ENCODE results near the gene RUFY4.

The RUFY4 gene

GRCh38 chr2:218024871-218025270 lies 44.2 kb upstream of the RUFY4 start:
- no peak for DNase-seq
- Histone ChIP-seq H3K9me3 (ENCODE audit: control insufficient read depth, low read length) (no peaks in the 10 kb centered on the region), H3K36me3 (ENCODE audit: control insufficient read depth, insufficient read depth, low read length) (no peaks in the 10 kb centered on the region), H3K27ac (ENCODE audit: insufficient read depth, low read length, poor library complexity, severe bottlenecking) (no peak overlapping the region), H3K27me3 (replicated peaks; ENCODE audit: control insufficient read depth, insufficient read depth, low read length, poor library complexity, severe bottlenecking) (no peaks in the 10 kb centered on the region), H3K4me1 (ENCODE audit: control insufficient read depth, insufficient read depth, low read length, poor library complexity, severe bottlenecking) (no peaks in the 10 kb centered on the region), H3K4me3 (ENCODE audit: insufficient read depth, low read depth, low read length, poor library complexity, severe bottlenecking) (no peak overlapping the region)

GRCh38 chr2:218026244-218026643 lies 42.8 kb upstream of the RUFY4 start:
- Histone ChIP-seq H3K27me3 (replicated peaks; ENCODE audit: control insufficient read depth, insufficient read depth, low read length, poor library complexity, severe bottlenecking) (no peaks in the 10 kb centered on the region), H3K4me1 (ENCODE audit: control insufficient read depth, insufficient read depth, low read length, poor library complexity, severe bottlenecking) (no peaks in the 10 kb centered on the region)
- no peak for DNase-seq

GRCh38 chr2:218026676-218027425 lies 42.2 kb upstream of the RUFY4 start:
- Histone ChIP-seq H3K4me1 (ENCODE audit: control insufficient read depth, insufficient read depth, low read length, poor library complexity, severe bottlenecking) (no peaks in the 10 kb centered on the region), H3K27ac (ENCODE audit: insufficient read depth, low read length, poor library complexity, severe bottlenecking) (no peak overlapping the region), H3K9me3 (ENCODE audit: control insufficient read depth, low read length) (no peaks in the 10 kb centered on the region), H3K27me3 (replicated peaks; ENCODE audit: control insufficient read depth, insufficient read depth, low read length, poor library complexity, severe bottlenecking) (no peaks in the 10 kb centered on the region), H3K36me3 (ENCODE audit: control insufficient read depth, insufficient read depth, low read length) (no peaks in the 10 kb centered on the region), H3K4me3 (ENCODE audit: insufficient read depth, low read depth, low read length, poor library complexity, severe bottlenecking) (no peak overlapping the region)
- no peak for DNase-seq

More at GRCh38 chr2:218026244-218026643, 42.8 kb upstream of the RUFY4 start:
- no peak overlapping the region for H3K27ac ChIP-seq (ENCODE audit: insufficient read depth, low read length, poor library complexity, severe bottlenecking)
- H3K4me3 ChIP-seq (ENCODE audit: insufficient read depth, low read depth, low read length, poor library complexity, severe bottlenecking) = no peak overlapping the region
- no peaks in the 10 kb centered on the region for H3K36me3 ChIP-seq (ENCODE audit: control insufficient read depth, insufficient read depth, low read length)
- H3K9me3 ChIP-seq (ENCODE audit: control insufficient read depth, low read length) = no peaks in the 10 kb centered on the region

- no peaks in the 10 kb centered on the region for H3K36me3 ChIP-seq (ENCODE audit: control insufficient read depth, insufficient read depth, low read length)
- no peak overlapping the region for H3K27ac ChIP-seq (ENCODE audit: insufficient read depth, low read length, poor library complexity, severe bottlenecking)
- no peaks in the 10 kb centered on the region for H3K9me3 ChIP-seq (ENCODE audit: control insufficient read depth, low read length)
- no peaks in the 10 kb centered on the region for H3K27me3 ChIP-seq (replicated peaks; ENCODE audit: control insufficient read depth, insufficient read depth, low read length, poor library complexity, severe bottlenecking)
- H3K4me3 ChIP-seq (ENCODE audit: insufficient read depth, low read depth, low read length, poor library complexity, severe bottlenecking) = no peak overlapping the region
- no peaks in the 10 kb centered on the region for H3K4me1 ChIP-seq (ENCODE audit: control insufficient read depth, insufficient read depth, low read length, poor library complexity, severe bottlenecking)
- no peak for DNase-seq
These were observed 41.4 kb upstream of the RUFY4 start for GRCh38 chr2:218027426-218028188.

GRCh38 chr2:218028189-218028495 lies 40.9 kb upstream of the RUFY4 start:
- Histone ChIP-seq H3K36me3 (ENCODE audit: control insufficient read depth, insufficient read depth, low read length) (no peaks in the 10 kb centered on the region), H3K4me1 (ENCODE audit: control insufficient read depth, insufficient read depth, low read length, poor library complexity, severe bottlenecking) (no peaks in the 10 kb centered on the region), H3K27me3 (replicated peaks; ENCODE audit: control insufficient read depth, insufficient read depth, low read length, poor library complexity, severe bottlenecking) (no peaks in the 10 kb centered on the region), H3K4me3 (ENCODE audit: insufficient read depth, low read depth, low read length, poor library complexity, severe bottlenecking) (no peak overlapping the region), H3K27ac (ENCODE audit: insufficient read depth, low read length, poor library complexity, severe bottlenecking) (no peak overlapping the region), H3K9me3 (ENCODE audit: control insufficient read depth, low read length) (no peaks in the 10 kb centered on the region)
- DNase-seq = no peak

GRCh38 chr2:218028562-218029348 lies 40.3 kb upstream of the RUFY4 start:
- H3K4me3 ChIP-seq (ENCODE audit: insufficient read depth, low read depth, low read length, poor library complexity, severe bottlenecking) = no peak overlapping the region
- no peaks in the 10 kb centered on the region for H3K36me3 ChIP-seq (ENCODE audit: control insufficient read depth, insufficient read depth, low read length)
- no peaks in the 10 kb centered on the region for H3K4me1 ChIP-seq (ENCODE audit: control insufficient read depth, insufficient read depth, low read length, poor library complexity, severe bottlenecking)
- no peaks in the 10 kb centered on the region for H3K27me3 ChIP-seq (replicated peaks; ENCODE audit: control insufficient read depth, insufficient read depth, low read length, poor library complexity, severe bottlenecking)
- no peaks in the 10 kb centered on the region for H3K9me3 ChIP-seq (ENCODE audit: control insufficient read depth, low read length)
- H3K27ac ChIP-seq (ENCODE audit: insufficient read depth, low read length, poor library complexity, severe bottlenecking) = no peak overlapping the region
- no peak for DNase-seq

GRCh38 chr2:218029366-218030360 lies 39.4 kb upstream of the RUFY4 start:
- Histone ChIP-seq H3K27ac (ENCODE audit: insufficient read depth, low read length, poor library complexity, severe bottlenecking) (no peak overlapping the region), H3K4me3 (ENCODE audit: insufficient read depth, low read depth, low read length, poor library complexity, severe bottlenecking) (no peak overlapping the region), H3K9me3 (ENCODE audit: control insufficient read depth, low read length) (no peaks in the 10 kb centered on the region), H3K36me3 (ENCODE audit: control insufficient read depth, insufficient read depth, low read length) (no peaks in the 10 kb centered on the region), H3K4me1 (ENCODE audit: control insufficient read depth, insufficient read depth, low read length, poor library complexity, severe bottlenecking) (peaks cover 4% of the 10 kb centered on the region), H3K27me3 (replicated peaks; ENCODE audit: control insufficient read depth, insufficient read depth, low read length, poor library complexity, severe bottlenecking) (no peaks in the 10 kb centered on the region)
- no peak for DNase-seq

GRCh38 chr2:218030409-218031195 lies 38.5 kb upstream of the RUFY4 start:
- no peaks in the 10 kb centered on the region for H3K27me3 ChIP-seq (replicated peaks; ENCODE audit: control insufficient read depth, insufficient read depth, low read length, poor library complexity, severe bottlenecking)
- H3K4me1 ChIP-seq (ENCODE audit: control insufficient read depth, insufficient read depth, low read length, poor library complexity, severe bottlenecking) = peaks cover 5% of the 10 kb centered on the region
- H3K27ac ChIP-seq (ENCODE audit: insufficient read depth, low read length, poor library complexity, severe bottlenecking) = no peak overlapping the region
- H3K36me3 ChIP-seq (ENCODE audit: control insufficient read depth, insufficient read depth, low read length) = no peaks in the 10 kb centered on the region
- H3K4me3 ChIP-seq (ENCODE audit: insufficient read depth, low read depth, low read length, poor library complexity, severe bottlenecking) = no peak overlapping the region
- no peaks in the 10 kb centered on the region for H3K9me3 ChIP-seq (ENCODE audit: control insufficient read depth, low read length)
- no peak for DNase-seq

GRCh38 chr2:218031261-218031660 lies 37.8 kb upstream of the RUFY4 start:
- H3K27me3 ChIP-seq (replicated peaks; ENCODE audit: control insufficient read depth, insufficient read depth, low read length, poor library complexity, severe bottlenecking) = no peaks in the 10 kb centered on the region
- H3K9me3 ChIP-seq (ENCODE audit: control insufficient read depth, low read length) = no peaks in the 10 kb centered on the region
- H3K27ac ChIP-seq (ENCODE audit: insufficient read depth, low read length, poor library complexity, severe bottlenecking) = no peak overlapping the region
- no peak for DNase-seq
- H3K4me1 ChIP-seq (ENCODE audit: control insufficient read depth, insufficient read depth, low read length, poor library complexity, severe bottlenecking) = peaks cover 5% of the 10 kb centered on the region
- H3K4me3 ChIP-seq (ENCODE audit: insufficient read depth, low read depth, low read length, poor library complexity, severe bottlenecking) = no peak overlapping the region
- H3K36me3 ChIP-seq (ENCODE audit: control insufficient read depth, insufficient read depth, low read length) = no peaks in the 10 kb centered on the region
